Kidney (tissue), 14 donors: ENCODE data around the gene PRKN. TPM values are rescaled to one million over a fixed set of nuclear protein-coding genes. Genes with fewer than 3 reads are reported as not detected.

Experiments used
- DNase-seq, 5 donors: peaks; one replicate each; pipeline ENCODE4 v3.0.0-alpha.2; 2013 to 2020
- FAIRE-seq: peaks from 2 replicates; lab custom pipeline; 2012; peaks lifted over from hg19 to GRCh38; lab: Jason Lieb, UNC
- H3K27ac ChIP-seq, 2 donors: one replicate each; pipeline ENCODE4 v1.7.0; 2013; ENCODE audit warnings: low read depth in 2 of 2, low read length in 2 of 2, inconsistent platforms in 1 of 2
- H3K27me3 ChIP-seq: one replicate; pipeline ENCODE4 v1.7.1; 2013; ENCODE audit warnings: low read length, inconsistent platforms; ENCODE audit not compliant: control insufficient read depth, insufficient read depth
- H3K36me3 ChIP-seq, 3 donors: one replicate each; pipeline versions ENCODE4 v1.7.0 to v1.7.1; 2013; ENCODE audit warnings: low read length in 3 of 3, control low read depth in 1 of 3, inconsistent platforms in 1 of 3; ENCODE audit not compliant: insufficient read depth in 3 of 3, control insufficient read depth in 2 of 3
- H3K4me1 ChIP-seq, 3 donors: one replicate each; pipeline versions ENCODE4 v1.7.0 to v1.7.1; 2013; ENCODE audit warnings: low read length in 3 of 3, inconsistent platforms in 1 of 3, low read depth in 1 of 3; ENCODE audit not compliant: control insufficient read depth in 2 of 3, insufficient read depth in 2 of 3
- H3K4me3 ChIP-seq, 3 donors: one replicate each; pipeline versions ENCODE4 v1.7.0 to v1.8.1; 2013; ENCODE audit warnings: low read length in 3 of 3, control low read depth in 1 of 3, inconsistent platforms in 1 of 3
- H3K9ac ChIP-seq, 3 donors: one replicate each; pipeline versions ENCODE4 v1.7.0 to v1.7.1; 2013; ENCODE audit warnings: low read length in 3 of 3, control low read depth in 1 of 3, inconsistent platforms in 1 of 3
- H3K9me3 ChIP-seq, 3 donors: one replicate each; pipeline versions ENCODE4 v1.7.0 to v1.7.1; 2013; ENCODE audit warnings: low read length in 3 of 3, control low read depth in 1 of 3, inconsistent platforms in 1 of 3; ENCODE audit not compliant: control insufficient read depth in 2 of 3, insufficient read depth in 1 of 3
- CTCF ChIP-seq: IDR thresholded peaks from 3 replicates; pipeline ENCODE4 v1.5.1; 2012; ENCODE audit warnings: mild to moderate bottlenecking, moderate library complexity, borderline replicate concordance; ENCODE audit not compliant: insufficient read depth; ENCODE audit errors: extremely low read depth
- intact Hi-C: fragments of 100-400 bp; cut with DNase I; formaldehyde crosslinking; loops from one replicate; pipeline ENCODE4 v1.11.1; 2022
- polyA plus RNA-seq: library from polyadenylated mRNA; stranded (reverse); fragments of 350-450 nt; fragmentation: Illumina TruSeq; extraction: RNeasy Lipid Tissue Mini Kit (QIAGEN cat#74804); gene quantifications from one replicate; pipeline ENCODE4 v1.2.3, GENCODE V29; 2014; ENCODE audit warnings: low read depth, low replicate concordance; ENCODE audit not compliant: insufficient read depth
- total RNA-seq: library from RNA; stranded (reverse); fragmentation: NEBNext Ultra II Directional; extraction: Animal tissue kit (Norgen Biotek cat#: 25700); gene quantifications from one replicate; pipeline ENCODE4 v1.2.1, GENCODE V29; 2021
- donor health status: control.
- donor health status: control.
- donor health status: control.
- donor health status: control.
- donor health status: control.
- donor health status: DM: yes; HTN: yes; CAD: no.
- donor health status: Normal renal cell carcinoma (clear cell type).

PRKN gene
- total and polyA plus RNA-seq, 2 donors from 2014 or later, result 8.6 to 10.4 TPM

GRCh38 chr6:162636167-162636566, 91.4 kb downstream of the PRKN start:
- no peaks in the 10 kb centered on the region for H3K27me3 ChIP-seq
- no peak for TF ChIP-seq CTCF
- DNase-seq, result no peak
- H3K9ac ChIP-seq, result no peak overlapping the region
- no peak overlapping the region for H3K4me3 ChIP-seq
- H3K36me3 ChIP-seq, result no peaks in the 10 kb centered on the region
- H3K9me3 ChIP-seq, result no peaks in the 10 kb centered on the region
- FAIRE-seq, result no peak
- H3K4me1 ChIP-seq, result peaks cover 0 to 5% (median 3%) of the 10 kb centered on the region in 3 donors
- intact Hi-C loops, result no loop called here
- H3K27ac ChIP-seq, result no peak overlapping the region

- H3K36me3 ChIP-seq, result no peaks in the 10 kb centered on the region
- no peak overlapping the region for H3K4me3 ChIP-seq
- intact Hi-C loops, result no loop called here
- no peak overlapping the region for H3K9ac ChIP-seq
- H3K9me3 ChIP-seq, result no peaks in the 10 kb centered on the region
- no peak for TF ChIP-seq CTCF
- peaks cover 0 to 3% (median 0%) of the 10 kb centered on the region in 3 donors for H3K4me1 ChIP-seq
- DNase-seq, result no peak
- H3K27ac ChIP-seq, result no peak overlapping the region
- H3K27me3 ChIP-seq, result no peaks in the 10 kb centered on the region
- no peak for FAIRE-seq
Measured at GRCh38 chr6:162631546-162631945, 96.0 kb downstream of the PRKN start.

GRCh38 chr6:162630069-162630468, 97.5 kb downstream of the PRKN start:
- no peak overlapping the region for H3K4me3 ChIP-seq
- intact Hi-C loops, result no loop called here
- H3K27ac ChIP-seq, result no peak overlapping the region
- no peaks in the 10 kb centered on the region for H3K27me3 ChIP-seq
- TF ChIP-seq CTCF, result no peak
- H3K9ac ChIP-seq, result no peak overlapping the region
- no peaks in the 10 kb centered on the region for H3K36me3 ChIP-seq
- no peak for DNase-seq
- FAIRE-seq, result no peak
- no peaks in the 10 kb centered on the region for H3K9me3 ChIP-seq
- peaks cover 0 to 3% (median 0%) of the 10 kb centered on the region in 3 donors for H3K4me1 ChIP-seq

- FAIRE-seq (no peak), DNase-seq (no peak)
- H3K4me1 ChIP-seq, result no peaks in the 10 kb centered on the region
- no peaks in the 10 kb centered on the region for H3K27me3 ChIP-seq
- no peaks in the 10 kb centered on the region for H3K36me3 ChIP-seq
- no peak overlapping the region for H3K9ac ChIP-seq
- H3K27ac ChIP-seq, result no peak overlapping the region
- H3K9me3 ChIP-seq, result no peaks in the 10 kb centered on the region
- intact Hi-C loops, result no loop called here
- TF ChIP-seq CTCF, result no peak
- no peak overlapping the region for H3K4me3 ChIP-seq
Measured at GRCh38 chr6:162627825-162628224, 99.7 kb downstream of the PRKN start.
